GM12878 (cell line): ENCODE data around the gene MEI1. TPM values are rescaled to one million over a fixed set of nuclear protein-coding genes. Genes with fewer than 3 reads are reported as not detected.

Experiments used
- BACH1 ChIP-seq: fragments of 450-650 bp; IDR thresholded peaks from 2 replicates; pipeline ENCODE4 v1.6.1; 2017; ENCODE audit warnings: mild to moderate bottlenecking, borderline replicate concordance
- POU2F2 ChIP-seq: IDR thresholded peaks from 3 replicates; pipeline ENCODE4 v1.6.1; 2011; ENCODE audit warnings: low read depth, mild to moderate bottlenecking, low read length, borderline replicate concordance
- RB1 ChIP-seq: fragments of 450-650 bp; formaldehyde crosslinking; IDR thresholded peaks from 2 replicates; pipeline ENCODE4 v1.6.1; 2017; ENCODE audit warnings: mild to moderate bottlenecking, borderline replicate concordance
- SUPT20H ChIP-seq: IDR thresholded peaks from 2 replicates; pipeline ENCODE4 v1.6.1; 2011; ENCODE audit warnings: low read depth, mild to moderate bottlenecking, low read length, moderate library complexity, borderline replicate concordance; ENCODE audit not compliant: control insufficient read depth
- polyA plus RNA-seq, 11 experiments: library from polyadenylated mRNA; depleted of rRNA in 4 of 11; unstranded in 6 of 11; stranded (reverse) in 5 of 11; fragments of >200 nt; fragmentation: Nextera tagmentation in 4 of 11; fragmentation: Illumina TruSeq in 1 of 11; extraction: Ambion mirVana in 4 of 11; extraction: Trizol in 1 of 11; gene quantifications; 1 replicate in 1 of 11; 2 replicates in 10 of 11; pipeline versions ENCODE4 v1.2.1 to v1.2.3, GENCODE V29; 2011 to 2016; ENCODE audit warnings: inconsistent platforms in 2 of 11, missing spikeins in 2 of 11, low read depth in 1 of 11
- total RNA-seq, 4 experiments: library from RNA; depleted of rRNA in 3 of 4; stranded (reverse); fragments of >200 nt in 3 of 4; fragmentation: Illumina TruSeq in 1 of 4; extraction: Trizol in 1 of 4; gene quantifications; 2 replicates each; pipeline versions ENCODE4 v1.2.1 to v1.2.3, GENCODE V29; 2013 to 2021
- TF ChIP-seq, protein P1 (sequence below): IDR thresholded peaks from 2 replicates; pipeline ENCODE4 v1.6.1; 2012; ENCODE audit warnings: improper control_type of control experiment, low read depth, low read length; ENCODE audit not compliant: insufficient replicate concordance
- TF ChIP-seq, protein P2 (sequence below): fragments of 450-650 bp; formaldehyde crosslinking; IDR thresholded peaks from 2 replicates; pipeline ENCODE4 v1.5.0; 2022; ENCODE audit warnings: mild to moderate bottlenecking, missing genetic modification characterization
- TF ChIP-seq, protein P3 (sequence below): IDR thresholded peaks from 2 replicates; pipeline ENCODE4 v1.6.1; 2011; ENCODE audit warnings: borderline replicate concordance, low read depth, mild to moderate bottlenecking, moderate library complexity, mixed read lengths, low read length; ENCODE audit not compliant: insufficient read depth; ENCODE audit errors: extremely low read length

Gene MEI1
- total and polyA plus RNA-seq, 10 of the 15 experiments (the other 5 are each of a cell fraction or from before 2014, with no cell fraction given): 27.9 to 48.9 (median 35.8) TPM

DNA sequence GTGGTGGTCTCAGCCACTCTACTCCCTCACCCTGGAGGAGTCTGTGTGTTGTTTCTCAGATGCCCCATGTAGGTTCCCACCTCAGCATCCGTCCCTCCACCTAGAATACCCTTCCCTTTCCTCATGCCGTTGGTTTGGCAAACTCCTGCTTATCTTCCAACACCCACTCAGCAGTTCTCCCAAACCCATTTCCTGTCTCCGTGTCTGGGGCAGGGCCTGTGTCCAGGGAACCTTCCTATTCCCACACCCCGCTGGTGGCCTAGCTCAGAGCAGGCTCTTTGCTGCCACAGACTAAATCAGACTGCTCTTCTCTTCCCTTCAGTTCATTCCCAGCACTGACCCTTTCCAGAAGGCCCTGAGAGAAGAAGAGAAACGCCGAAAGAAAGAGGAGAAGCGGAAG is 126.1 kb downstream of the MEI1 start (continued):
- TF ChIP-seq, protein P1, sequence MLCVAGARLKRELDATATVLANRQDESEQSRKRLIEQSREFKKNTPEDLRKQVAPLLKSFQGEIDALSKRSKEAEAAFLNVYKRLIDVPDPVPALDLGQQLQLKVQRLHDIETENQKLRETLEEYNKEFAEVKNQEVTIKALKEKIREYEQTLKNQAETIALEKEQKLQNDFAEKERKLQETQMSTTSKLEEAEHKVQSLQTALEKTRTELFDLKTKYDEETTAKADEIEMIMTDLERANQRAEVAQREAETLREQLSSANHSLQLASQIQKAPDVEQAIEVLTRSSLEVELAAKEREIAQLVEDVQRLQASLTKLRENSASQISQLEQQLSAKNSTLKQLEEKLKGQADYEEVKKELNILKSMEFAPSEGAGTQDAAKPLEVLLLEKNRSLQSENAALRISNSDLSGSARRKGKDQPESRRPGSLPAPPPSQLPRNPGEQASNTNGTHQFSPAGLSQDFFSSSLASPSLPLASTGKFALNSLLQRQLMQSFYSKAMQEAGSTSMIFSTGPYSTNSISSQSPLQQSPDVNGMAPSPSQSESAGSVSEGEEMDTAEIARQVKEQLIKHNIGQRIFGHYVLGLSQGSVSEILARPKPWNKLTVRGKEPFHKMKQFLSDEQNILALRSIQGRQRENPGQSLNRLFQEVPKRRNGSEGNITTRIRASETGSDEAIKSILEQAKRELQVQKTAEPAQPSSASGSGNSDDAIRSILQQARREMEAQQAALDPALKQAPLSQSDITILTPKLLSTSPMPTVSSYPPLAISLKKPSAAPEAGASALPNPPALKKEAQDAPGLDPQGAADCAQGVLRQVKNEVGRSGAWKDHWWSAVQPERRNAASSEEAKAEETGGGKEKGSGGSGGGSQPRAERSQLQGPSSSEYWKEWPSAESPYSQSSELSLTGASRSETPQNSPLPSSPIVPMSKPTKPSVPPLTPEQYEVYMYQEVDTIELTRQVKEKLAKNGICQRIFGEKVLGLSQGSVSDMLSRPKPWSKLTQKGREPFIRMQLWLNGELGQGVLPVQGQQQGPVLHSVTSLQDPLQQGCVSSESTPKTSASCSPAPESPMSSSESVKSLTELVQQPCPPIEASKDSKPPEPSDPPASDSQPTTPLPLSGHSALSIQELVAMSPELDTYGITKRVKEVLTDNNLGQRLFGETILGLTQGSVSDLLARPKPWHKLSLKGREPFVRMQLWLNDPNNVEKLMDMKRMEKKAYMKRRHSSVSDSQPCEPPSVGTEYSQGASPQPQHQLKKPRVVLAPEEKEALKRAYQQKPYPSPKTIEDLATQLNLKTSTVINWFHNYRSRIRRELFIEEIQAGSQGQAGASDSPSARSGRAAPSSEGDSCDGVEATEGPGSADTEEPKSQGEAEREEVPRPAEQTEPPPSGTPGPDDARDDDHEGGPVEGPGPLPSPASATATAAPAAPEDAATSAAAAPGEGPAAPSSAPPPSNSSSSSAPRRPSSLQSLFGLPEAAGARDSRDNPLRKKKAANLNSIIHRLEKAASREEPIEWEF: no peak
- TF ChIP-seq, protein P2, sequence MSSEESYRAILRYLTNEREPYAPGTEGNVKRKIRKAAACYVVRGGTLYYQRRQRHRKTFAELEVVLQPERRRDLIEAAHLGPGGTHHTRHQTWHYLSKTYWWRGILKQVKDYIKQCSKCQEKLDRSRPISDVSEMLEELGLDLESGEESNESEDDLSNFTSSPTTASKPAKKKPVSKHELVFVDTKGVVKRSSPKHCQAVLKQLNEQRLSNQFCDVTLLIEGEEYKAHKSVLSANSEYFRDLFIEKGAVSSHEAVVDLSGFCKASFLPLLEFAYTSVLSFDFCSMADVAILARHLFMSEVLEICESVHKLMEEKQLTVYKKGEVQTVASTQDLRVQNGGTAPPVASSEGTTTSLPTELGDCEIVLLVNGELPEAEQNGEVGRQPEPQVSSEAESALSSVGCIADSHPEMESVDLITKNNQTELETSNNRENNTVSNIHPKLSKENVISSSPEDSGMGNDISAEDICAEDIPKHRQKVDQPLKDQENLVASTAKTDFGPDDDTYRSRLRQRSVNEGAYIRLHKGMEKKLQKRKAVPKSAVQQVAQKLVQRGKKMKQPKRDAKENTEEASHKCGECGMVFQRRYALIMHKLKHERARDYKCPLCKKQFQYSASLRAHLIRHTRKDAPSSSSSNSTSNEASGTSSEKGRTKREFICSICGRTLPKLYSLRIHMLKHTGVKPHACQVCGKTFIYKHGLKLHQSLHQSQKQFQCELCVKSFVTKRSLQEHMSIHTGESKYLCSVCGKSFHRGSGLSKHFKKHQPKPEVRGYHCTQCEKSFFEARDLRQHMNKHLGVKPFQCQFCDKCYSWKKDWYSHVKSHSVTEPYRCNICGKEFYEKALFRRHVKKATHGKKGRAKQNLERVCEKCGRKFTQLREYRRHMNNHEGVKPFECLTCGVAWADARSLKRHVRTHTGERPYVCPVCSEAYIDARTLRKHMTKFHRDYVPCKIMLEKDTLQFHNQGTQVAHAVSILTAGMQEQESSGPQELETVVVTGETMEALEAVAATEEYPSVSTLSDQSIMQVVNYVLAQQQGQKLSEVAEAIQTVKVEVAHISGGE (CRISPR knock-in tag): no peak
- no peak for TF ChIP-seq SUPT20H
- TF ChIP-seq, protein P3, sequence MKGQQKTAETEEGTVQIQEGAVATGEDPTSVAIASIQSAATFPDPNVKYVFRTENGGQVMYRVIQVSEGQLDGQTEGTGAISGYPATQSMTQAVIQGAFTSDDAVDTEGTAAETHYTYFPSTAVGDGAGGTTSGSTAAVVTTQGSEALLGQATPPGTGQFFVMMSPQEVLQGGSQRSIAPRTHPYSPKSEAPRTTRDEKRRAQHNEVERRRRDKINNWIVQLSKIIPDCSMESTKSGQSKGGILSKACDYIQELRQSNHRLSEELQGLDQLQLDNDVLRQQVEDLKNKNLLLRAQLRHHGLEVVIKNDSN: no peak
- TF ChIP-seq POU2F2: no peak
- TF ChIP-seq RB1: no peak
- no peak for TF ChIP-seq BACH1
